OCI-LY1 (cell line): ENCODE data around the gene IL1RAP.

Source experiments
- H2AFZ ChIP-seq: fragments of 200-600 bp; sonication (generic), shearing (Covaris generic); 2 replicates; pipeline ENCODE4 v1.6.0; 2014; ENCODE audit warnings: antibody characterized with exemption, mild to moderate bottlenecking, low read length
- H3F3A ChIP-seq: fragments of 200-600 bp; sonication (generic), shearing (Covaris generic); 2 replicates; pipeline ENCODE4 v1.6.0; 2014; ENCODE audit warnings: mild to moderate bottlenecking, antibody characterized with exemption, low read length, moderate library complexity; ENCODE audit not compliant: insufficient read depth
- H3K27ac ChIP-seq: fragments of 200-600 bp; sonication (generic); 2 replicates; pipeline ENCODE4 v1.5.1; 2014; ENCODE audit warnings: low read length, mixed run types, mild to moderate bottlenecking, low read depth; ENCODE audit not compliant: poor library complexity, severe bottlenecking
- H3K27me3 ChIP-seq: fragments of 200-600 bp; sonication (generic); 2 replicates; pipeline ENCODE4 v1.6.0; 2014; ENCODE audit warnings: antibody characterized with exemption, mild to moderate bottlenecking, low read length, moderate library complexity; ENCODE audit not compliant: insufficient read depth
- H3K36me3 ChIP-seq: fragments of 200-600 bp; sonication (generic); 2 replicates; pipeline ENCODE4 v1.6.1; 2014; ENCODE audit warnings: mild to moderate bottlenecking, antibody characterized with exemption, low read length, moderate library complexity, mixed read lengths; ENCODE audit not compliant: insufficient read depth
- H3K4me1 ChIP-seq: fragments of 200-600 bp; sonication (generic); 2 replicates; pipeline ENCODE4 v1.5.1; 2014; ENCODE audit warnings: mild to moderate bottlenecking, low read length, moderate library complexity; ENCODE audit not compliant: insufficient read depth, severe bottlenecking
- H3K4me2 ChIP-seq: fragments of 200-600 bp; sonication (generic), shearing (Covaris generic); 2 replicates; pipeline ENCODE4 v1.6.1; 2014; ENCODE audit warnings: low read length
- H3K4me3 ChIP-seq: fragments of 200-600 bp; sonication (generic); 2 replicates; pipeline ENCODE4 v1.5.1; 2014; ENCODE audit warnings: low read length, low read depth, mild to moderate bottlenecking, mixed read lengths; ENCODE audit not compliant: poor library complexity, severe bottlenecking
- H3K79me2 ChIP-seq: fragments of 200-600 bp; shearing (Covaris generic); 2 replicates; pipeline ENCODE4 v1.6.1; 2016; ENCODE audit warnings: mixed run types, low read length, mixed read lengths; ENCODE audit not compliant: insufficient read depth
- H3K9ac ChIP-seq: fragments of 200-600 bp; sonication (generic), shearing (Covaris generic); 2 replicates; pipeline ENCODE4 v1.6.1; 2014; ENCODE audit warnings: mild to moderate bottlenecking, low read length, mixed read lengths
- H3K9me2 ChIP-seq: fragments of 200-600 bp; sonication (generic), shearing (Covaris generic); 2 replicates; pipeline ENCODE4 v1.6.1; 2014; ENCODE audit warnings: low read depth, mild to moderate bottlenecking, low read length, mixed read lengths
- H3K9me3 ChIP-seq: fragments of 200-600 bp; shearing (Covaris generic); 2 replicates; pipeline ENCODE4 v1.6.1; 2014; ENCODE audit warnings: low read length, mixed read lengths
- H4K20me1 ChIP-seq: fragments of 200-600 bp; sonication (generic), shearing (Covaris generic); 2 replicates; pipeline ENCODE4 v1.6.0; 2016; ENCODE audit warnings: mild to moderate bottlenecking, low read length; ENCODE audit not compliant: insufficient read depth
- CTCF ChIP-seq: fragments of 200-600 bp; sonication (generic), shearing (Covaris generic); IDR thresholded peaks from 2 replicates; pipeline ENCODE4 v1.5.1; 2017; ENCODE audit warnings: mild to moderate bottlenecking, antibody characterized with exemption, low read length, moderate library complexity, mixed read lengths
- EZH2 ChIP-seq: fragments of 200-600 bp; sonication (generic), shearing (Covaris generic); IDR thresholded peaks from 2 replicates; pipeline ENCODE4 v1.8.0; 2017; ENCODE audit warnings: borderline replicate concordance, mixed run types, mild to moderate bottlenecking, antibody characterized with exemption, low read length, moderate library complexity, mixed read lengths

The IL1RAP gene

GRCh38 chr3:190671658-190672057, 157.8 kb downstream of the IL1RAP start:
- Histone ChIP-seq H3K36me3 (no peaks in the 10 kb centered on the region), H4K20me1 (no peaks in the 10 kb centered on the region), H3K4me3 (no peak overlapping the region), H3K27me3 (no peaks in the 10 kb centered on the region; the same call in 1 of the 2 replicates), H3K9me3 (no peaks in the 10 kb centered on the region), H3K9ac (no peak overlapping the region), H3K4me2 (no peak overlapping the region), H3K9me2 (no peaks in the 10 kb centered on the region), H3K4me1 (no peaks in the 10 kb centered on the region), H3K27ac (no peak overlapping the region), H3K79me2 (no peaks in the 10 kb centered on the region), H3F3A (no peaks in the 10 kb centered on the region), H2AFZ (no peak overlapping the region)
- no peak for TF ChIP-seq EZH2
- TF ChIP-seq CTCF, result no peak

DNA sequence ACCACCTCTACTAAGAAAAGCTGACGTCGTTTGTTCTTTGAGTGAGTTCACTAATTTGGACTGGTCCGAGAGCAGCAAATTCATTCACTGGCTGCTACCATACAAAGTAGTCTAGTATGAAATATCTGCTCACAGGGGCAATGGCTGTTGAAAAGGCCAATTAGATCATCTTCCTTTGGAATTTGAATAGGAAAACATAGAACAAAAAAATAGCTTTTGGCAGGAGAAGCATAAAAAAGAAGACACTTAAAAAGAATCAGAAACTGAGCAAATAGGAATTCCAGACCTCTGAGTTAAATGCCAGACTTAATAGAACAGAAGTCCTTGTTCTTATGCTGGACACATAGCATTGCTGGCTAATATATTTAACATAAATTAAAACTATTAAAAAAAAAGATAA, 159.3 kb downstream of the IL1RAP start:
- H3K9ac ChIP-seq, result no peak overlapping the region
- H3K4me3 ChIP-seq, result no peak overlapping the region
- no peak overlapping the region for H3K4me2 ChIP-seq
- no peaks in the 10 kb centered on the region; the same call in 1 of the 2 replicates for H3K27me3 ChIP-seq
- no peaks in the 10 kb centered on the region; the same call in 1 of the 2 replicates for H3K9me3 ChIP-seq
- H2AFZ ChIP-seq, result no peak overlapping the region
- H3K27ac ChIP-seq, result no peak overlapping the region
- H3K4me1 ChIP-seq, result no peaks in the 10 kb centered on the region
- H3K9me2 ChIP-seq, result no peaks in the 10 kb centered on the region
- no peaks in the 10 kb centered on the region for H3F3A ChIP-seq
- TF ChIP-seq EZH2, result no peak
- TF ChIP-seq CTCF, result no peak
- no peaks in the 10 kb centered on the region for H4K20me1 ChIP-seq
- no peaks in the 10 kb centered on the region for H3K36me3 ChIP-seq
- no peaks in the 10 kb centered on the region for H3K79me2 ChIP-seq

DNA sequence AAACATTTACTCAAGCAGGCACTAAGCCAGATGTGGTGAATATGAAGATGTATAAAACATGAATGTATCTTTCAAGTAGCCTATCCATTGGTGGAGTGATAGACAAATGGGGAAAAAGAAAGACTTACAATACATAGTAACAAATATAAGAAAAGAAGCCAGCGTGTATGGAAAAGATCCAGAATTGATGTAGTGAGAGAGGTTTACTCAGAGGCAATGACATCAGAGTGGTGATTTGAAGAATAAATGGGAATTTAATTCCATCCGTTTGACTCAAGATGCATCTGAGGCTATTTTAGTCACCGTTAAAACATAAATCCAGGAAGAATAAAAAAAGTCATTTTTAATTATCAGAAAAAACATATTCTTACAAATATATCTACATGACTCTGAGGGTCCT, 162.6 kb downstream of the IL1RAP start:
- Histone ChIP-seq H4K20me1 (no peaks in the 10 kb centered on the region), H3K9ac (no peak overlapping the region), H3F3A (no peaks in the 10 kb centered on the region), H3K27me3 (no peaks in the 10 kb centered on the region; the same call in 1 of the 2 replicates), H3K4me3 (no peak overlapping the region), H3K4me1 (no peaks in the 10 kb centered on the region), H3K9me2 (no peaks in the 10 kb centered on the region), H3K79me2 (no peaks in the 10 kb centered on the region), H3K36me3 (no peaks in the 10 kb centered on the region), H3K4me2 (no peak overlapping the region), H3K9me3 (no peaks in the 10 kb centered on the region; the same call in 1 of the 2 replicates), H2AFZ (no peak overlapping the region), H3K27ac (no peak overlapping the region)
- TF ChIP-seq CTCF (no peak), EZH2 (no peak)
